Measurements from ENCODE around the gene STK40.
A peak's percentile ranks its signal among the peaks of the same experiment; 100 is the strongest.

STK40 gene

GRCh38 chr1:36385410-36386264 lies at the start of gene STK40:
Gene STK40 (minus strand): TSS chr1:36385924. CDS start chr1:36361332, 24,592 bp downstream.
- DNase-seq: peak; percentile 99

- no peak for DNase-seq
These were observed 47.4 kb upstream of the STK40 start for GRCh38 chr1:36433102-36433501.

GRCh38 chr1:36432616-36433015 lies 46.9 kb upstream of the STK40 start:
- no peak for DNase-seq

GRCh38 chr1:36425791-36426190 lies 40.1 kb upstream of the STK40 start:
- DNase-seq: no peak

GRCh38 chr1:36421649-36422048 lies 35.9 kb upstream of the STK40 start:
- DNase-seq: no peak

GRCh38 chr1:36420836-36421317 lies 35.2 kb upstream of the STK40 start:
- DNase-seq: peak; percentile 89

GRCh38 chr1:36420409-36420808 lies 34.7 kb upstream of the STK40 start:
- DNase-seq: no peak

- DNase-seq: no peak
These were observed 33.8 kb upstream of the STK40 start for GRCh38 chr1:36419569-36419968.

GRCh38 chr1:36419140-36419539 lies 33.4 kb upstream of the STK40 start:
- DNase-seq: no peak

GRCh38 chr1:36417931-36418330 lies 32.2 kb upstream of the STK40 start:
- no peak for DNase-seq

- DNase-seq: no peak
These were observed 30.1 kb upstream of the STK40 start for GRCh38 chr1:36415661-36416326.

- no peak for DNase-seq
These were observed 28.7 kb upstream of the STK40 start for GRCh38 chr1:36414384-36414783.

- no peak for DNase-seq
These were observed 26.2 kb upstream of the STK40 start for GRCh38 chr1:36411674-36412648.

- DNase-seq: no peak
These were observed 22.8 kb upstream of the STK40 start for GRCh38 chr1:36408479-36408878.

GRCh38 chr1:36406440-36406839 lies 20.7 kb upstream of the STK40 start:
- DNase-seq: no peak

- no peak for DNase-seq
These were observed 16.8 kb upstream of the STK40 start for GRCh38 chr1:36402504-36402890.

- no peak for DNase-seq
These were observed 16.1 kb upstream of the STK40 start for GRCh38 chr1:36401602-36402503.

- peak; percentile 82 for DNase-seq
These were observed 15.3 kb upstream of the STK40 start for GRCh38 chr1:36400825-36401601.

- DNase-seq: no peak
These were observed 14.7 kb upstream of the STK40 start for GRCh38 chr1:36400514-36400824.

- DNase-seq: no peak
These were observed 12.8 kb upstream of the STK40 start for GRCh38 chr1:36398370-36398977.
